Neural progenitor cell (in vitro differentiated cells): ENCODE results near the gene XPNPEP1. TPM values are rescaled to one million over a fixed set of nuclear protein-coding genes. Genes with fewer than 3 reads are reported as not detected.

Experiments used
- DNase-seq: peaks from one replicate; pipeline ENCODE4 v3.0.0-alpha.2; 2016; ENCODE audit warnings: low spot score
- H2AFZ ChIP-seq: fragments of 200-600 bp; sonication (generic); replicated peaks from 2 replicates; pipeline ENCODE4 v1.6.1; 2016; ENCODE audit warnings: antibody characterized with exemption
- H3F3A ChIP-seq: fragments of 200-600 bp; sonication (generic); 2 replicates; pipeline ENCODE4 v1.6.1; 2016; ENCODE audit warnings: antibody characterized with exemption, low read depth
- H3K27ac ChIP-seq: fragments of 200-600 bp; sonication (generic); 2 replicates; pipeline ENCODE4 v1.5.1; 2016; ENCODE audit warnings: mild to moderate bottlenecking
- H3K27me3 ChIP-seq: fragments of 200-600 bp; sonication (generic); 2 replicates; pipeline ENCODE4 v1.6.1; 2016; ENCODE audit warnings: mild to moderate bottlenecking, moderate library complexity
- H3K36me3 ChIP-seq: fragments of 200-600 bp; sonication (generic); 2 replicates; pipeline ENCODE4 v1.5.1; 2016
- H3K4me1 ChIP-seq: fragments of 200-600 bp; sonication (generic); 2 replicates; pipeline ENCODE4 v1.6.1; 2016; ENCODE audit warnings: mixed run types
- H3K4me2 ChIP-seq: fragments of 200-600 bp; sonication (generic); 2 replicates; pipeline ENCODE4 v1.6.1; 2016
- H3K4me3 ChIP-seq: fragments of 200-600 bp; sonication (generic); 2 replicates; pipeline ENCODE4 v1.5.1; 2016
- H3K79me2 ChIP-seq: fragments of 200-600 bp; sonication (generic); 2 replicates; pipeline ENCODE4 v1.6.1; 2016; ENCODE audit warnings: low read depth
- H3K9ac ChIP-seq: fragments of 200-600 bp; sonication (generic); 2 replicates; pipeline ENCODE4 v1.6.1; 2016
- H3K9me3 ChIP-seq: fragments of 200-600 bp; sonication (generic); 2 replicates; pipeline ENCODE4 v1.5.1; 2016; ENCODE audit warnings: low read depth
- H4K20me1 ChIP-seq: fragments of 200-600 bp; sonication (generic); 2 replicates; pipeline ENCODE4 v1.6.1; 2016; ENCODE audit warnings: low read depth
- H3K27ac Mint-ChIP-seq: 3 replicates; pipeline ENCODE4 v1.8.0; 2021; ENCODE audit warnings: mixed read lengths
- H3K27me3 Mint-ChIP-seq: 2 replicates; pipeline ENCODE4 v1.8.0; 2022; ENCODE audit warnings: low read depth, mild to moderate bottlenecking, inconsistent platforms, moderate library complexity, mixed read lengths; ENCODE audit not compliant: insufficient read depth
- H3K36me3 Mint-ChIP-seq: 3 replicates; pipeline ENCODE4 v1.8.0; 2021; ENCODE audit warnings: mixed read lengths
- H3K4me1 Mint-ChIP-seq: 3 replicates; pipeline ENCODE4 v1.8.0; 2021; ENCODE audit warnings: mixed read lengths
- H3K4me3 Mint-ChIP-seq: 3 replicates; pipeline ENCODE4 v1.8.0; 2021; ENCODE audit warnings: mild to moderate bottlenecking, moderate library complexity, mixed read lengths
- H3K9me3 Mint-ChIP-seq: 3 replicates; pipeline ENCODE4 v1.8.0; 2020; ENCODE audit warnings: mixed read lengths
- EZH2 ChIP-seq: fragments of 200-600 bp; sonication (generic); IDR thresholded peaks from 2 replicates; pipeline ENCODE4 v1.6.1; 2017; ENCODE audit warnings: antibody characterized with exemption, mild to moderate bottlenecking, moderate library complexity
- EZH2phosphoT487 ChIP-seq: fragments of 200-600 bp; sonication (generic); IDR thresholded peaks from 2 replicates; pipeline ENCODE4 v1.6.1; 2017; ENCODE audit warnings: antibody characterized with exemption
- total RNA-seq: library from RNA; depleted of rRNA; stranded (reverse); fragments of >200 nt; gene quantifications from 2 replicates; pipeline ENCODE4 v1.2.3, GENCODE V29; 2015; ENCODE audit warnings: low replicate concordance
- TF ChIP-seq, protein P1 (sequence below): fragments of 200-600 bp; sonication (generic); IDR thresholded peaks from 2 replicates; pipeline ENCODE4 v1.5.1; 2017; ENCODE audit warnings: antibody characterized with exemption, mild to moderate bottlenecking

XPNPEP1 gene
- total RNA-seq, 1 donor from 2014 or later, result 113 TPM

DNA sequence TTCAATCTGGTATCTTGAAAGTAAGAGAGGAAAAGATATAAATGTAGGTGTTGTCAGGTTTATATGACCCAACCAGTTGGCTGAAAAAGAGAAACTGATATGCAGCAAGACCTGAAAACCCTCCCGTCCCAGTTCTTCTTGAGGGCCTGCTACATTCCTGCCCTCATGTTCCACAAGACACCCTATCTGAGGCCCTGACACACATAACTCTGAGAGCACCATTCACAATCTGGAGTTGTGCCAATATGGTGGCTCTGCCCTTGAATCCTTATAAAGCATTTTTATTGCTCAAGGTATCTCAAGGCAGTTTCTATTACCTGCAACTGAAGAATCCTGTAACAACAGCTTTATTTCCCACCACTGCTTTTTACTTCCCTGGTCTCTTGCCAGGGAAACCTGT lies 17.0 kb downstream of the XPNPEP1 start:
- H3K36me3 ChIP-seq, result peaks cover 5% of the 10 kb centered on the region
- no peaks in the 10 kb centered on the region for H3K4me1 ChIP-seq
- H2AFZ ChIP-seq, result no peak overlapping the region
- no peak overlapping the region for H3K4me3 ChIP-seq
- peaks cover 22% of the 10 kb centered on the region for H3K79me2 ChIP-seq
- no peak overlapping the region for H3K4me2 ChIP-seq
- H3K36me3 Mint-ChIP-seq, result peaks cover 26% of the 10 kb centered on the region
- no peaks in the 10 kb centered on the region for H4K20me1 ChIP-seq
- H3F3A ChIP-seq, result no peaks in the 10 kb centered on the region
- H3K4me1 Mint-ChIP-seq, result peaks cover 9% of the 10 kb centered on the region
- H3K27ac ChIP-seq, result no peak overlapping the region
- no peak for DNase-seq
- no peaks in the 10 kb centered on the region for H3K27me3 ChIP-seq
- H3K4me3 Mint-ChIP-seq, result no peak overlapping the region
- no peaks in the 10 kb centered on the region for H3K9me3 Mint-ChIP-seq
- TF ChIP-seq EZH2phosphoT487, result no peak
- TF ChIP-seq, protein P1, sequence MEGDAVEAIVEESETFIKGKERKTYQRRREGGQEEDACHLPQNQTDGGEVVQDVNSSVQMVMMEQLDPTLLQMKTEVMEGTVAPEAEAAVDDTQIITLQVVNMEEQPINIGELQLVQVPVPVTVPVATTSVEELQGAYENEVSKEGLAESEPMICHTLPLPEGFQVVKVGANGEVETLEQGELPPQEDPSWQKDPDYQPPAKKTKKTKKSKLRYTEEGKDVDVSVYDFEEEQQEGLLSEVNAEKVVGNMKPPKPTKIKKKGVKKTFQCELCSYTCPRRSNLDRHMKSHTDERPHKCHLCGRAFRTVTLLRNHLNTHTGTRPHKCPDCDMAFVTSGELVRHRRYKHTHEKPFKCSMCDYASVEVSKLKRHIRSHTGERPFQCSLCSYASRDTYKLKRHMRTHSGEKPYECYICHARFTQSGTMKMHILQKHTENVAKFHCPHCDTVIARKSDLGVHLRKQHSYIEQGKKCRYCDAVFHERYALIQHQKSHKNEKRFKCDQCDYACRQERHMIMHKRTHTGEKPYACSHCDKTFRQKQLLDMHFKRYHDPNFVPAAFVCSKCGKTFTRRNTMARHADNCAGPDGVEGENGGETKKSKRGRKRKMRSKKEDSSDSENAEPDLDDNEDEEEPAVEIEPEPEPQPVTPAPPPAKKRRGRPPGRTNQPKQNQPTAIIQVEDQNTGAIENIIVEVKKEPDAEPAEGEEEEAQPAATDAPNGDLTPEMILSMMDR, result no peak
- no peaks in the 10 kb centered on the region for H3K27me3 Mint-ChIP-seq
- H3K9ac ChIP-seq, result no peak overlapping the region
- H3K9me3 ChIP-seq, result no peaks in the 10 kb centered on the region
- H3K27ac Mint-ChIP-seq, result no peak overlapping the region

DNA sequence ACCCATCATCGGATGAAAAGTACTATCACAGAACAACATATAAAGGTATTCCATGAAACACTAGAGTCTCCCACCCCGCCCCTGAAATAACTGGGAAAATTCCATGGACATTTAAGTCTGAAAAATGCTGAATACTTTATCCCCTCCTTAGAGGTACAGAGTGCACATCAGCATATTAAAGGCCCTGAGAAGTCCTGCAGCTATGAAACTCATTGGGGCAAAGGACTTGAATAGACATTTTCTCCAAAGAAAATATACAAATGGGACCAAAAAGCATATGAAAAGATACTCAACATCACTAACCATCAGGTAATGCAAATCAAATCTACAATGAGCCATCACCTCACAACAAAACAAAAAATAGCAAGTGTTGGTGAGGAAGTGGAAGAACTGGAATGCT lies 18.9 kb downstream of the XPNPEP1 start:
- peaks cover 12% of the 10 kb centered on the region for H3K79me2 ChIP-seq
- no peak for DNase-seq

GRCh38 chr10:109902992-109903947 lies 20.0 kb downstream of the XPNPEP1 start:
- Histone ChIP-seq H3K9ac (no peak overlapping the region), H3K4me2 (no peak overlapping the region), H4K20me1 (no peaks in the 10 kb centered on the region), H3K27me3 (no peaks in the 10 kb centered on the region), H3K79me2 (peaks cover 12% of the 10 kb centered on the region), H3K4me3 (no peak overlapping the region), H3F3A (no peaks in the 10 kb centered on the region), H3K36me3 (peaks cover 5% of the 10 kb centered on the region), H3K9me3 (no peaks in the 10 kb centered on the region), H3K4me1 (no peaks in the 10 kb centered on the region), H3K27ac (no peak overlapping the region), H2AFZ (no peak overlapping the region)
- H3K4me1 Mint-ChIP-seq, result peaks cover 9% of the 10 kb centered on the region
- no peaks in the 10 kb centered on the region for H3K27me3 Mint-ChIP-seq
- TF ChIP-seq EZH2phosphoT487 (no peak), EZH2 (no peak)
- TF ChIP-seq, protein P1, result no peak
- peaks cover 2% of the 10 kb centered on the region for H3K9me3 Mint-ChIP-seq
- H3K36me3 Mint-ChIP-seq, result peaks cover 34% of the 10 kb centered on the region
- no peak overlapping the region for H3K4me3 Mint-ChIP-seq
- DNase-seq, result no peak
- no peak overlapping the region for H3K27ac Mint-ChIP-seq

More for the DNA sequence above, 18.9 kb downstream of the XPNPEP1 start:
- Histone ChIP-seq H3K27ac (no peak overlapping the region), H3K4me1 (no peaks in the 10 kb centered on the region), H3K27me3 (no peaks in the 10 kb centered on the region), H3K9me3 (no peaks in the 10 kb centered on the region), H3K4me3 (no peak overlapping the region), H2AFZ (no peak overlapping the region), H3K9ac (no peak overlapping the region), H3K4me2 (no peak overlapping the region), H4K20me1 (no peaks in the 10 kb centered on the region), H3K36me3 (peaks cover 5% of the 10 kb centered on the region), H3F3A (no peaks in the 10 kb centered on the region)
- Mint-ChIP-seq H3K4me3 (no peak overlapping the region), H3K9me3 (peaks cover 2% of the 10 kb centered on the region), H3K36me3 (peaks cover 31% of the 10 kb centered on the region), H3K4me1 (peaks cover 9% of the 10 kb centered on the region), H3K27ac (no peak overlapping the region), H3K27me3 (no peaks in the 10 kb centered on the region)
- TF ChIP-seq EZH2phosphoT487 (no peak), EZH2 (no peak)
- TF ChIP-seq, protein P1, result no peak
